Posterior vena cava (tissue), 2 donors: ENCODE data around the gene TNFAIP8L2. TPM values are rescaled to one million over a fixed set of nuclear protein-coding genes. Genes with fewer than 3 reads are reported as not detected.

Source experiments
- DNase-seq: peaks from one replicate; pipeline ENCODE4 v3.0.0-alpha.2; 2020; ENCODE audit warnings: low spot score
- intact Hi-C, 2 donors: fragments of 100-400 bp; cut with DNase I; formaldehyde crosslinking; loops; one replicate each; pipeline versions ENCODE4 v1.14.1 to v1.14.2; 2022 to 2023
- total RNA-seq, 2 donors: library from RNA; stranded (reverse); fragmentation: NEBNext Ultra II Directional; extraction: Animal tissue kit (Norgen Biotek cat#: 25700); gene quantifications; one replicate each; pipeline ENCODE4 v1.2.1, GENCODE V29; 2021
- donor health status: DM: yes; HTN: yes; CAD: no.
- donor health status: DM: yes; HTN: yes; CAD: no.

The TNFAIP8L2 gene
- total RNA-seq, 2 donors from 2014 or later = 3.0 to 4.2 TPM

- DNase-seq = peak; percentile 68
- intact Hi-C loops = loop anchor here in 1 of 2 donors (5.0 kb wide), 1 partner anchor 37 kb away; no protein-coding TSS in a partner anchor
Observed at GRCh38 chr1:151144474-151145303, 11.8 kb upstream of the TNFAIP8L2 start.

DNA sequence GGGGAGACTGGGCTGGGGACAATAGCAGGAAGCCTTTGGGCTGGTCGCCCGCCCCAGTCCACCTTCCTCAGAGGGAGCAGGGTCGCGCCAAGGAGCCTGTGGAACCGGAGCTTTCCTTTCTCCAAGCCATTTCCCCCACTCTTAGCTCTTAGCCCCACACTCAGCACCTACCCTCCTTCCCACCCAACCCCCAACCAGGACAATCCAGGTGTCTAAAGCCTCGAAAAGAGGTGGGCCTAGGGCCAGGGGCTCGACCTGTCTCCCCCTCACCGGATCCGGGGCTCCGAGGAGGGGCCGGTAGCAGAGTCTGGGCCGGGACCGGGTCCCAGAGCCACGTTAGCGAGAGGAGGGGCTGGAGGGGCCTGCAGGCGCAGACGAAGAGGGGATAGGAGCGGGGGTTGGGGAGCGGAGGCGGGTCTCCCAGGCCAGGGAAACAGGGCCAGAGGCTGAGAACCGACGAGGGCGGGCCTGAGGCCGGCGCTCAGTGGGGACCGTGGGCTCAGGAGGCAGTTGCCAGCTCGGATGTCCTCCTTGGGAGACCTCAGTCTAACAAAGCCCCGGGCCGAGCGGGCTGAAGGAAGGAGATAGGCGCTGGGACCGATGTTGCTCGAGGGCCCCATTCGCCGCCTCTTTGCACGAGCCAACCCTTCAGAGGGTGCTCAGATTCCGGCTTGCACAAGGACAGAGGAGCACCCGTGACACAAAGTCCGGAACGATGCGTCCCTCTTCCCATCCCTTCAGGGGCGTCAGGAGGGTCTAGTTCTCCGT, 11.0 kb upstream of the TNFAIP8L2 start:
- intact Hi-C loops = no loop called here
- DNase-seq = peak; percentile 87

DNA sequence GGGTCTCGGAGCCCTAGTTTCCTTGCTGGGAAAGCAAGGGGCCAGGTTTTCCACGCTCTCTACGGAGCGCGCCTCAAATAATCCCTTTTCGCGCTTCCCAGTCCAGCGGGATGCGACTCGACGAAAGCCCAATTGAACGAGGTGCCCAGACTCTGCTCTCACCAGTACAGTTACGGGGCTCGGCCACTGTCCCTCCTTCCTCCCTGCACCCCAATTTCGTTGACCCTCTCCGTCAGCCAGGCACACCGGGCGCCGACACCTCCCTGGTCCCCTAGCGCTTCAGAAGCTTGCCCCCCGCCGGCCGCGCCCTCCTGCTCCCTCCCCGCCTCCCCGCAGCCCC, 10.4 kb upstream of the TNFAIP8L2 start:
- DNase-seq = peak; percentile 77
- intact Hi-C loops = no loop called here

- intact Hi-C loops = no loop called here
- DNase-seq = peak; percentile 98
Observed at GRCh38 chr1:151146412-151147131, 9.9 kb upstream of the TNFAIP8L2 start, which contains the start of gene SEMA6C. TSS of gene SEMA6C (minus strand) at chr1:151146631. CDS start at chr1:151142621, 4,010 bp downstream.

GRCh38 chr1:151147132-151147503, 9.3 kb upstream of the TNFAIP8L2 start:
- intact Hi-C loops = no loop called here
- no peak for DNase-seq

GRCh38 chr1:151147665-151148064, 8.8 kb upstream of the TNFAIP8L2 start:
- intact Hi-C loops = no loop called here
- DNase-seq = no peak

DNA sequence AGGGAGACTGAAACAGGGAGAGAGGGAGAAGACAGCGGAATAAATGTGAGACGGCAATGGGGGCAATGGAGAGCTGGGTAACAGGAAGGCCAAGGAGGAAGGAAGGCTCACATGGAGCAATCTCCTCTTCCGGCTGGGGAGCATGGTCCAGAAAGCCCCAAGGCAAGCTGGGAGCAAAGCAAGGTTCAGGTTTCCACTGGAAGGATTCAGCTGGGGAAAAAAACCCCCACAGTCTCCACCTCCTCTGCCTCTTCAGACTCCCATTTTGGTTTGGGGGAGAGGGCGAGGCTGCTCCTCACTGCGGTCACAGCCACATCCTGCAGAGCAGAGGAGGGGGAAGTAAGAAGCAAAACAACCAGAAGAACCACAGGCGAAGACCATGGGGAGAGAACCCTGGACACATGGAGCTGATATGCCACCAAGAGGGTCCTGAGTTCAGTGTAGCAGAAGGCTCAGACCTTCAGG, 650 bp downstream of the TNFAIP8L2 start:
- intact Hi-C loops = loop anchor here (5.0 kb wide), 2 partner anchors 55 to 60 kb away; no protein-coding TSS in a partner anchor
- peak; percentile 69 for DNase-seq

DNA sequence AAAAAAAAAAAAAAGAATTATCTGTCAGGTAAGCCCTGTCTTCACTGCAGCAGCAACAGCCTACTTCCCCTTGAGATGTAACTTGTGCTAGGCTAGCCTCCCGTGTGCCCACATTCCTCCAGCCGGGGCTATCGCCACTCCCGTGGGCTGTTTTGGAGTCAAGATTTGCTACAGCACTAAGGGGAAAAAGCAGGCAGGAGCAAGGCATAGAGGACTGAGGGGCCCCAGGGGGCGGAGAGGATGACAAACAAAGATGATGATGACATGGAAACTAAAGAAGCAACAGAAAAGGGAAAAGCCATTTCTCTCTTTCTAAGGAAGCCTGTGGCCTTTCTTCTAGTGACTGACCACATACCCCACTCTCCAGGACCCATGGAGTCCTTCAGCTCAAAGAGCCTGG, 1.9 kb downstream of the TNFAIP8L2 start:
- intact Hi-C loops = loop anchor here (5.0 kb wide), 2 partner anchors 56 to 61 kb away; no protein-coding TSS in a partner anchor
- DNase-seq = peak; percentile 68

DNA sequence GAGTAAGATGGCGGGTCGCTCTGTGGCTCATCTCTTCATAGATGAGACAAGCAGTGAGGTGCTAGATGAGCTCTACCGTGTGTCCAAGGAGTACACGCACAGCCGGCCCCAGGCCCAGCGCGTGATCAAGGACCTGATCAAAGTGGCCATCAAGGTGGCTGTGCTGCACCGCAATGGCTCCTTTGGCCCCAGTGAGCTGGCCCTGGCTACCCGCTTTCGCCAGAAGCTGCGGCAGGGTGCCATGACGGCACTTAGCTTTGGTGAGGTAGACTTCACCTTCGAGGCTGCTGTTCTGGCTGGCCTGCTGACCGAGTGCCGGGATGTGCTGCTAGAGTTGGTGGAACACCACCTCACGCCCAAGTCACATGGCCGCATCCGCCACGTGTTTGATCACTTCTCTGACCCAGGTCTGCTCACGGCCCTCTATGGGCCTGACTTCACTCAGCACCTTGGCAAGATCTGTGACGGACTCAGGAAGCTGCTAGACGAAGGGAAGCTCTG, 2.4 kb downstream of the TNFAIP8L2 start:
- intact Hi-C loops = loop anchor here (5.0 kb wide), 2 partner anchors 56 to 62 kb away; no protein-coding TSS in a partner anchor
- DNase-seq = peak; percentile 74

DNA sequence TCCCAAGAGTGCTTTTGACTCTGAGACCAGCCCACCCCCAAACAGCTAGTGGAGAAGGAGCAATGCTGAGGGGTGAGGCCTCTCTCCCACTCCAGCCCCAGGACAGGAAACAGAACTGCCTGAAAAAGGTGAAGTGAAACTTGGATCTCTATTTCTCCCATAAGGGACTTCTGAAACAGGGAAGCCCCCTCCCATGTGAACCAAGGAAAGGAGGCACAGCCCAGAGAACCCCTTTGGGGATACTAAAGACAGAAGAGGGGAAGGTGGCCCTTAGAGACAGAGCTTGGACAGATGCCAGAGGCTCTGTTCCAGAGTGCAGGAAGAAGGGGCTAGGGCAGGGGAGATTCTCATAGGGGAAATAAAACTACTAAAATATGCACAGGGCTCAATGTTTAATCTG, 2.9 kb downstream of the TNFAIP8L2 start:
- intact Hi-C loops = loop anchor here (5.0 kb wide), 2 partner anchors 57 to 62 kb away; no protein-coding TSS in a partner anchor
- peak; percentile 28 for DNase-seq

DNA sequence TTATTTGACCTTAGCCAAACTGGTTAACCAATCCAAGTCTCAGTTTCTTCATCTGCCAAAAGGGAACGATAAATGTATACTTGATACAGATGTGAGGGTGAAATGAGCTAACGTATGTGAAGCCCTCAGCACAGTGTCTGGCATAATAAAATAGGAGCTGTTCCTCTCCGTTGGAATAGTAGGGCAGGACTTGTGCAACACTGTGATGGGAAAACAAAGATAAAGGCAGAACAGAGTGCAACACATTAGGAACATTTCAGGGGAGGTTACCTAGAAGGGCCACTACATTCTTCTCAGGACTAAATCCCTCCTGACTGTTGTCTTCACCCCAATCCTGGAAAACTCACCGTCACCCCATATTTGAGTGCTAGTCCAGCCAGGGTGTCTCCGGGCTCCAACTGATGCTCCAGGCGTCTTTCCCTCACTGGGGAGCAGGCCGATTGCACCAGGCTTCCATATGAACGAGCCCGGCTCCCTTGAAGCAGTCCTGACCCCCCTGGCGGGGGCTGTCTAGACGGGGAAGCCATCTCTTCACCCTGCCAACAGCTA, 8.4 kb downstream of the TNFAIP8L2 start:
- intact Hi-C loops = no loop called here
- no peak for DNase-seq

DNA sequence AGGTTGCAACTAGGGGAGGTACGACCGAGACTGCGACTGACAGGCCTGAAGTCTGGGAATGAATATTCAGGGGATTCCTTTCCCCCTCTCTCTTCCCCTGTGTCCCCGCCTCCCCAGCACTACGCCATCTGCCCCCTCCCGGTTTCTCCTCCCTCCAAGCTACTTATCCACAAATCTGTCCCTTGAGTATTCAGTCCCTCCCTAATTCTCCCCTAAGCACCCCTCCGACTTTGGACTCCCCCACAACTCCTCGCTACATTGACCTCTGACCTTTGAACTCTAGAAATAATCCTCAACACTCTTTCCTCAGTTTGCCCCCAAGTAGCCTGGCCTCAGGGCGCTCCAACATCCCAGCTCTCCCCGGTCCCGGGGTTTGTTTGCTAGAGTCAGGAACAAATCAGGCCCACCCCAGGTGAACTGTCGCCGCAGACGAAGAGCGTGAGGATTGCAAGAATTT, 8.9 kb downstream of the TNFAIP8L2 start:
- intact Hi-C loops = no loop called here
- DNase-seq = peak; percentile 84

DNA sequence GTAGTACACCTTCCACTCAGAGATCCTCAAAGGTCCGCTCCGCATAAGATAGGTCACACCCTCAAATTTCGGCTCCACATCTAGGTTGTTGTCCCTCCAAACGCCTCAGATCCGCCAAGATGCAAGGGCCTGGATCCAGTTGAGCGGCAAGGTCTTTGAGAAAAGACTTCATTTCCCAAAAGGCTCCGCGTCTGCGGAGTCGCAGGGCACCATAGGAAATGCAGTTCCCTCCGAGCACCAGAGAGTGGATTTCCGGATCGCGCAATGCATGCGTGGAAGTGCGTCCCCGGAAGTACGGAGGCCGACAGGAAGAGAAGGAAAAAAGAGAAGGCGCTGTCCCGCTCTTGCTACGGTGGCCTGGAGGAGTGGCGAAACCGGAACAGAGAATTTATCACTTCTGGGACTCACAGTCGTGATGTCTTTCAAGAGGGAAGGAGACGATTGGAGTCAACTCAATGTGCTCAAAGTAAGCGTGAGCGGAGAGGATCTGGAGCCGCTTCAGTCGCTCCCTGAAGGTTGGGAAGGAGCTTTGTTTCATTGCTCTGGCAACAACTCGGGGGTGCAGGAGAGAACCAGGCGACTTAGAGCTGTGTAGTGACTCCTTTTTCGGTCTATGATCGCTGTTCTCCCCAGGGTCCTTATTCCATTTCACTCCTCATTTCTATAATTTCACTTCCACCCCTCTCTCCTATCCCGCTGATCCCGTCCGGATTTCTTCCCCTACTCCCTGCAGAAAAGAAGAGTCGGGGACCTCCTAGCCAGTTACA, 9.5 kb downstream of the TNFAIP8L2 start, which contains the start of the genes LYSMD1 and SCNM1:
Gene LYSMD1, minus strand, starts transcription at position 165 of the 767 bp plus-strand sequence. CDS start 644 bp downstream, outside the sequence.
Gene SCNM1, plus strand, starts transcription at position 407 of the 767 bp plus-strand sequence. Its CDS starts 9 bp downstream, at position 416.
- peak; percentile 99 for DNase-seq
- intact Hi-C loops = no loop called here

DNA sequence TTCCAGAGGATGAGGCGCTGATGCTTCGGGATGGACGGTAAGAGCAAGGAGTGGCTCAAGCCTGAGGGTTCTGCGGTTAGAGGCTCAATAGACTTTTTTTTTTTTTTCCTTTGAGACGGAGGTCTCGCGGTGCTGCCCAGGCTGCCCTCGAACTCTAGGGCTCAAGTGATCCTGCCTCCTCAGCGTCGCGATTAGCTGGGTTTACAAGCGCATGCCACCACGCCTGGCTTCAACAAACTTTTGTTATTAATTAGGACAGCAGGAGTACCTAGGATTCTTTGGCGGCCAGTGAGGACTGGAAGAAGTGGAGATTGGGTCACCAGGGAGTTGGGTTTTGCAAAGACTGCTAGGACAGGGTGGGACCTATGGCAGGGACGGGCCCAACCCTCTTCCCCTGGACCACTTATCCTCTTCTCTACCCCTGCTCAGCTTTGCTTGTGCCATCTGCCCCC, 10.1 kb downstream of the TNFAIP8L2 start:
- no peak for DNase-seq
- intact Hi-C loops = no loop called here

DNA sequence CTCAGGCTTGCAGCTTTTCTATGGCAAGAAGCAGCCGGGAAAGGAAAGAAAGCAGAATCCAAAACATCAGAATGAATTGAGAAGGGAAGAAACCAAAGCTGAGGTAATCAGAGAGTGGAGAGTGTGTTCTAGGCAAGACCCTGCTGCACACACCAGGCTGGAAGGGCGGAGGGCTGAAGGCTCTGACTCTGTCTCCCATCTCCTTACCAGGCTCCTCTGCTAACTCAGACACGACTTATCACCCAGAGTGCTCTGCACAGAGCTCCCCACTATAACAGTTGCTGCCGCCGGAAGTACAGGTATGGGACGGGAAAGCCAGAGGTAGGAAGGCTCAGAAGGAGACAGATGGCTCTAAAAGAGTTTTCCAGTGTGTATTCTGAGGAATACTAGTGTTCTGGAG, 10.7 kb downstream of the TNFAIP8L2 start:
- no peak for DNase-seq
- intact Hi-C loops = no loop called here

GRCh38 chr1:151171190-151171589, 14.7 kb downstream of the TNFAIP8L2 start:
- DNase-seq = no peak
- intact Hi-C loops = no loop called here

DNA sequence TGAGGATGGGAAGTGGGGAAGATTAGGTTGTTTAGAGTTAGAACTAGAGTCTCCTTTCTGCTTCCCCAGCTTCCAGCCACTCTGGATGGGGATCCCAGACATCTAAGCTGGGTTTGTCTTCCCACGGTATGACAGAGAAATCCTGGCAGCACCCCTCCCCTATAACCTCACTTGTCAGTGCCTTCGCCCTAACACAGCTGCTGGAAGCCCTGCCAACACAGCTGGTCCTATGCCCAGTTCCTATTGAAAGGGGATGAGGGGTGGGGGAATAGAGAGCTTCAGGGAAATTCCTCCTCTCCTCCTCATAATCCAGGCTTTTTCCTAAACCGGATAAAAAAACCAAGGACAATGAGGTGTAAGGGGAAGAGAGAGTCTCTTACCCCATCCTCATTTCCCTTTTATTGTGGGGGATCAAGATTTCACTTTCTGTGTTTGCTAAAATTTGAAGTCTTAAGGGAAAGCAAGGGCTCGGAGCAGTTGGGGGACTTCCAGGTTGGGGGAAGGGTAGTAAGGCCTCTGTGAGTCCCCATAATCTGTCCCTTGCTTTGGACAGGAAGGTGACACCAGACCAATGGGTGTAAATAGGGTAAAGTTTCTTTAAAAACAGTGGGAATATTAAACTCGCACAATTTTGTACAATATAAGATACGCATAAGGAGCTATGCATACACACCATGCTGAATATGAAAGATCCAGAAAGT, 18.7 kb downstream of the TNFAIP8L2 start:
- intact Hi-C loops = no loop called here
- DNase-seq = no peak
